ENCODE results near the gene MS4A4E. TPM values are rescaled to one million over a fixed set of nuclear protein-coding genes. Genes with fewer than 3 reads are reported as not detected.

The MS4A4E gene
- total and polyA plus RNA-seq, 12 donors: 0.26 to 3.0 (median 0.82) TPM; not detected in 3

- Histone ChIP-seq H3K36me3 (peaks cover 0 to 66% (median 0%) of the 10 kb centered on the region in 9 donors), H3K9me3 (no peaks in the 10 kb centered on the region), H3K27me3 (no peaks in the 10 kb centered on the region), H3K27ac (no peak overlapping the region), H3K4me1 (peaks cover 0 to 22% (median 0%) of the 10 kb centered on the region in 9 donors), H3K4me3 (no peak overlapping the region)
- DNase-seq (no peak), ATAC-seq (no peak)
- TF ChIP-seq, protein P1, sequence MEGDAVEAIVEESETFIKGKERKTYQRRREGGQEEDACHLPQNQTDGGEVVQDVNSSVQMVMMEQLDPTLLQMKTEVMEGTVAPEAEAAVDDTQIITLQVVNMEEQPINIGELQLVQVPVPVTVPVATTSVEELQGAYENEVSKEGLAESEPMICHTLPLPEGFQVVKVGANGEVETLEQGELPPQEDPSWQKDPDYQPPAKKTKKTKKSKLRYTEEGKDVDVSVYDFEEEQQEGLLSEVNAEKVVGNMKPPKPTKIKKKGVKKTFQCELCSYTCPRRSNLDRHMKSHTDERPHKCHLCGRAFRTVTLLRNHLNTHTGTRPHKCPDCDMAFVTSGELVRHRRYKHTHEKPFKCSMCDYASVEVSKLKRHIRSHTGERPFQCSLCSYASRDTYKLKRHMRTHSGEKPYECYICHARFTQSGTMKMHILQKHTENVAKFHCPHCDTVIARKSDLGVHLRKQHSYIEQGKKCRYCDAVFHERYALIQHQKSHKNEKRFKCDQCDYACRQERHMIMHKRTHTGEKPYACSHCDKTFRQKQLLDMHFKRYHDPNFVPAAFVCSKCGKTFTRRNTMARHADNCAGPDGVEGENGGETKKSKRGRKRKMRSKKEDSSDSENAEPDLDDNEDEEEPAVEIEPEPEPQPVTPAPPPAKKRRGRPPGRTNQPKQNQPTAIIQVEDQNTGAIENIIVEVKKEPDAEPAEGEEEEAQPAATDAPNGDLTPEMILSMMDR (IDR thresholded peaks at IDR 0.05): no peak
- intact Hi-C loops (cut with DNase I): loop anchor here in 1 of 10 donors (10.0 kb wide), 1 partner anchor 73 kb away; the partner anchor contains the start of gene MS4A4E
Observed at GRCh38 chr11:60172011-60172410, 70.9 kb downstream of the MS4A4E start.

GRCh38 chr11:60170566-60170965 is 72.4 kb downstream of the MS4A4E start:
- Histone ChIP-seq H3K36me3 (peaks cover 0 to 52% (median 0%) of the 10 kb centered on the region in 9 donors), H3K4me1 (peaks cover 0 to 17% (median 0%) of the 10 kb centered on the region in 9 donors), H3K27me3 (no peaks in the 10 kb centered on the region), H3K4me3 (no peak overlapping the region), H3K9me3 (no peaks in the 10 kb centered on the region), H3K27ac (peak overlapping the region in 2 of 10 donors; percentile 21 to 42)
- DNase-seq (no peak), ATAC-seq (no peak)
- 82 to 88% methylated on average over 1 of the region's 1 CpG for WGBS, 2 donors
- TF ChIP-seq, protein P1 (IDR thresholded peaks at IDR 0.05): no peak
- intact Hi-C loops (cut with DNase I): loop anchor here in 1 of 10 donors (10.0 kb wide), 1 partner anchor 74 kb away; the partner anchor contains the start of gene MS4A4E

- 65 to 76% methylated on average over 6 of the region's 6 CpGs for WGBS, 2 donors
- DNase-seq: peak in 1 of 2 donors; percentile 64
Observed at GRCh38 chr11:60169264-60169915, 73.5 kb downstream of the MS4A4E start.

DNA sequence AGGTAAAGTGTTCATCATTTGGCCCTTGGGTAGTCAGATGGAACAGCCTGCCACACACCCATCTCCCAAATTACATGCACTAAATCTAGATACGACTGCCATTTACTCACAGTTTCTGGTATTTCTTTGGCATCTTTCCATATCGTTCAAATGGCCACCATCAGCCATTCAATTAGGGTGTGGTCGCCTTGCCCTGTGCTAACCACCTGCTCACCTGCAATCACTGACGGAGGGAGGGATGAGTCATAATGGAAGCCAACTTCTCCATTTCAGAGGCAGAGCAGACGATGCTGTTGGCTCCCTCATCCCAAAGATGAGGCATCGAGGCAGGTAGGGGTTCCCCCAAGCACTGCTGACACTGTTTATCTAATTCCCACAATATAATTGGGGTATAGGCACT is 74.6 kb downstream of the MS4A4E start:
- intact Hi-C loops (cut with DNase I): no loop called here
- H3K27ac ChIP-seq: no peak overlapping the region
- peaks cover 0 to 37% (median 0%) of the 10 kb centered on the region in 9 donors for H3K36me3 ChIP-seq
- TF ChIP-seq, protein P1 (IDR thresholded peaks at IDR 0.05): no peak
- WGBS, 2 donors: 85 to 88% methylated on average over 6 of the region's 6 CpGs
- ATAC-seq (no peak), DNase-seq (no peak)
- H3K4me3 ChIP-seq: no peak overlapping the region
- peaks cover 0 to 16% (median 0%) of the 10 kb centered on the region in 9 donors for H3K4me1 ChIP-seq
- no peaks in the 10 kb centered on the region for H3K27me3 ChIP-seq
- H3K9me3 ChIP-seq: peaks cover 0 to 9% (median 0%) of the 10 kb centered on the region in 11 donors

More at GRCh38 chr11:60169264-60169915, 73.5 kb downstream of the MS4A4E start:
- peaks cover 0 to 9% (median 0%) of the 10 kb centered on the region in 11 donors for H3K9me3 ChIP-seq
- intact Hi-C loops (cut with DNase I): no loop called here
- no peak overlapping the region for H3K4me3 ChIP-seq
- peaks cover 0 to 16% (median 0%) of the 10 kb centered on the region in 9 donors for H3K4me1 ChIP-seq
- peak overlapping the region in 2 of 10 donors; percentile 31 to 42 for H3K27ac ChIP-seq
- TF ChIP-seq, protein P1 (IDR thresholded peaks at IDR 0.05): peak in 8 of 9 donors; percentile 16 to 62 (median 52)
- peak; percentile 43 to 91 (median 65) for ATAC-seq
- no peaks in the 10 kb centered on the region for H3K27me3 ChIP-seq
- peaks cover 0 to 40% (median 0%) of the 10 kb centered on the region in 9 donors for H3K36me3 ChIP-seq
